Ishikawa (cell line): ENCODE data around the gene PRKN.

Experiments used
- CEBPB ChIP-seq: IDR thresholded peaks from 2 replicates; pipeline ENCODE4 v1.6.1; 2012
- CREB1 ChIP-seq: IDR thresholded peaks from 2 replicates; pipeline ENCODE4 v1.6.1; 2012; ENCODE audit warnings: low read depth
- EGR1 ChIP-seq: IDR thresholded peaks from 2 replicates; pipeline ENCODE4 v1.6.1; 2012
- EP300 ChIP-seq: IDR thresholded peaks from 2 replicates; pipeline ENCODE4 v1.6.1; 2012; ENCODE audit warnings: borderline replicate concordance
- FOXM1 ChIP-seq: IDR thresholded peaks from 2 replicates; pipeline ENCODE4 v1.6.1; 2012; ENCODE audit warnings: low read depth, borderline replicate concordance
- NFIC ChIP-seq: IDR thresholded peaks from 2 replicates; pipeline ENCODE4 v1.6.1; 2012
- RAD21 ChIP-seq: IDR thresholded peaks from 2 replicates; pipeline ENCODE4 v1.6.1; 2012; ENCODE audit warnings: low read depth
- REST ChIP-seq: IDR thresholded peaks from 2 replicates; pipeline ENCODE4 v1.6.1; 2012; ENCODE audit warnings: low read depth, mild to moderate bottlenecking
- TAF1 ChIP-seq: IDR thresholded peaks from 2 replicates; pipeline ENCODE4 v1.6.1; 2012; ENCODE audit warnings: low read depth, mild to moderate bottlenecking
- TCF12 ChIP-seq: IDR thresholded peaks from 2 replicates; pipeline ENCODE4 v1.6.1; 2012; ENCODE audit warnings: low read depth
- TEAD4 ChIP-seq: IDR thresholded peaks from 2 replicates; pipeline ENCODE4 v1.6.1; 2012
- USF1 ChIP-seq: IDR thresholded peaks from 2 replicates; pipeline ENCODE4 v1.6.1; 2012
- YY1 ChIP-seq: IDR thresholded peaks from 2 replicates; pipeline ENCODE4 v1.6.1; 2012; ENCODE audit warnings: low read depth
- ZBTB7A ChIP-seq: IDR thresholded peaks from 2 replicates; pipeline ENCODE4 v1.6.1; 2012; ENCODE audit warnings: low read depth
- TF ChIP-seq, protein P1 (sequence below): IDR thresholded peaks from 2 replicates; pipeline ENCODE4 v1.6.1; 2012

PRKN gene

GRCh38 chr6:162710419-162710818 is 17.1 kb downstream of the PRKN start:
- TF ChIP-seq TEAD4, result no peak
- TF ChIP-seq USF1, result no peak

DNA sequence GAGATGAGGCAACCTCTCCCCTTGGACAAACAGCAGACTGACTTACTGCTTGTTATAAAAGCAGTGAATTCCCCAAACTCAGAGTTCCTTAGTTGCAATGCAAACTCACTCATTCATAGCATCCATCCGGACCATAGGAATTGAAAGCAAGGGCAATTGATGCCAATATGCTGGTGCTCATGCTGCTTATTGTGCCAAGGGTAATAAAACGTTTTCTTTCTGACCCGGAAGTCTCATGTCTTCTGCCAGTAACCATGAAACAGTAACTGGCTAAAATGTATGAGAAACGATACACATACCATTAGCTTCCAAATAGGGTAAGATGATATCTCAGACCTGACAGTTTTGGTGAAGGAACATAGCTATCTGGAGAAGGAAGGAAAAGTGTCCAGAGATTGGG is 18.1 kb downstream of the PRKN start:
- TF ChIP-seq YY1 (no peak), RAD21 (no peak), REST (no peak), EP300 (no peak), TAF1 (no peak), TEAD4 (no peak)
- TF ChIP-seq, protein P1, sequence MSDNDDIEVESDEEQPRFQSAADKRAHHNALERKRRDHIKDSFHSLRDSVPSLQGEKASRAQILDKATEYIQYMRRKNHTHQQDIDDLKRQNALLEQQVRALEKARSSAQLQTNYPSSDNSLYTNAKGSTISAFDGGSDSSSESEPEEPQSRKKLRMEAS, result no peak

- TF ChIP-seq CEBPB, result no peak
- TF ChIP-seq TAF1, result no peak
- TF ChIP-seq FOXM1, result no peak
- no peak for TF ChIP-seq USF1
- TF ChIP-seq EGR1, result no peak
- TF ChIP-seq CREB1, result no peak
Measured at GRCh38 chr6:162708971-162709370, 18.6 kb downstream of the PRKN start.

DNA sequence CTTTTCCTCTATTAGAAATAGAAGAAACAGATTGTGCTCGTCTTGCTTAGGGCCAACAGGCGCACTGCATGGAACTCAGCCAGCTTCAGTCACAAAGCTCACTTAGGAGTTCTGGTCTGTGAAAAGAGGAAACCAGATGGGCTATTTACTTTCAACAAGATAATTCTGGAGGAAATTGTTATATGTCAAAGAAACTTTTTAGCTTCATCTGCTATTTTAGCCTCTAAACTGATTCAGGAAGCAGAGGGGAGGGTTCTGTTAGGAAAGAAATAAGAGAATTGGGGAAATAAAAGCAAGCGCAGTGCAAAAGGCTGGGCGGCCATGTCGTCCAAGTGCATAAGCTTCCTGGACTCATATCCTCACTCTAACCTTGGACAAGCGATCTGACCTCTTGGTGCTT is 21.3 kb downstream of the PRKN start:
- TF ChIP-seq EGR1 (no peak), REST (no peak), USF1 (no peak), CREB1 (no peak), TEAD4 (no peak), ZBTB7A (no peak), FOXM1 (no peak), TAF1 (no peak), RAD21 (no peak), TCF12 (no peak), CEBPB (no peak)
- TF ChIP-seq, protein P1, result no peak

- no peak for TF ChIP-seq REST
- TF ChIP-seq FOXM1, result no peak
- no peak for TF ChIP-seq NFIC
- TF ChIP-seq RAD21, result no peak
- no peak for TF ChIP-seq USF1
- TF ChIP-seq CREB1, result no peak
- TF ChIP-seq TEAD4, result no peak
- TF ChIP-seq TAF1, result no peak
- TF ChIP-seq EP300, result no peak
Measured at GRCh38 chr6:162705736-162706135, 21.8 kb downstream of the PRKN start.
